HEK293T (cell line): ENCODE data around the gene ZNF556.

Experiments used
- BHLHE40 ChIP-seq: fragments of 450-650 bp; IDR thresholded peaks from 2 replicates; pipeline ENCODE4 v1.6.1; 2016; ENCODE audit warnings: mild to moderate bottlenecking, moderate library complexity, borderline replicate concordance
- CTBP1 ChIP-seq: fragments of 450-650 bp; IDR thresholded peaks from 2 replicates; pipeline ENCODE4 v1.6.1; 2016; ENCODE audit warnings: borderline replicate concordance
- FOXM1 ChIP-seq: fragments of 450-650 bp; IDR thresholded peaks from 2 replicates; pipeline ENCODE4 v1.6.1; 2017; ENCODE audit warnings: mild to moderate bottlenecking, borderline replicate concordance
- NFRKB ChIP-seq: fragments of 450-650 bp; IDR thresholded peaks from 2 replicates; pipeline ENCODE4 v1.6.1; 2016; ENCODE audit warnings: mild to moderate bottlenecking, moderate library complexity
- PKNOX1 ChIP-seq: fragments of 450-650 bp; IDR thresholded peaks from 2 replicates; pipeline ENCODE4 v1.6.1; 2016
- SP1 ChIP-seq: fragments of 450-650 bp; IDR thresholded peaks from 2 replicates; pipeline ENCODE4 v1.6.1; 2017
- SUZ12 ChIP-seq: fragments of 450-650 bp; IDR thresholded peaks from 2 replicates; pipeline ENCODE4 v1.6.1; 2016; ENCODE audit warnings: mild to moderate bottlenecking

GRCh38 chr19:2888731-2889224 is 21.6 kb downstream of the ZNF556 start:
- TF ChIP-seq CTBP1 (no peak), BHLHE40 (no peak), FOXM1 (no peak), PKNOX1 (no peak), SUZ12 (no peak), NFRKB (no peak), SP1 (no peak)
